ENCODE measurements around the gene ZNF287.
A peak's percentile ranks its signal among the peaks of the same experiment; 100 is the strongest.

GRCh38 chr17:16584273-16584995 is 15.4 kb upstream of the ZNF287 start:
- TF ChIP-seq POLR2AphosphoS5 (IDR thresholded peaks at IDR 0.05): peak in 2 of 3 donors; percentile 80 to 89
- TF ChIP-seq CTCF (IDR thresholded peaks at IDR 0.05): peak in 5 of 7 experiments; percentile 67 to 90 (median 84)
- no peak for TF ChIP-seq POLR2A (IDR thresholded peaks at IDR 0.05)
- TF ChIP-seq EP300 (IDR thresholded peaks at IDR 0.05): no peak
